Hematopoietic multipotent progenitor cell treated with erythropoietin and hydrocortisone succinate and interleukin-3 and kit ligand, for 17 days (in vitro differentiated cells): ENCODE results near the gene CENPP.

Experiments used
- DNase-seq: peaks from one replicate; pipeline ENCODE4 v3.0.0-alpha.2; 2015; ENCODE audit warnings: low spot score

CENPP gene

GRCh38 chr9:92639791-92640271 is 314.1 kb downstream of the CENPP start:
- no peak for DNase-seq

DNA sequence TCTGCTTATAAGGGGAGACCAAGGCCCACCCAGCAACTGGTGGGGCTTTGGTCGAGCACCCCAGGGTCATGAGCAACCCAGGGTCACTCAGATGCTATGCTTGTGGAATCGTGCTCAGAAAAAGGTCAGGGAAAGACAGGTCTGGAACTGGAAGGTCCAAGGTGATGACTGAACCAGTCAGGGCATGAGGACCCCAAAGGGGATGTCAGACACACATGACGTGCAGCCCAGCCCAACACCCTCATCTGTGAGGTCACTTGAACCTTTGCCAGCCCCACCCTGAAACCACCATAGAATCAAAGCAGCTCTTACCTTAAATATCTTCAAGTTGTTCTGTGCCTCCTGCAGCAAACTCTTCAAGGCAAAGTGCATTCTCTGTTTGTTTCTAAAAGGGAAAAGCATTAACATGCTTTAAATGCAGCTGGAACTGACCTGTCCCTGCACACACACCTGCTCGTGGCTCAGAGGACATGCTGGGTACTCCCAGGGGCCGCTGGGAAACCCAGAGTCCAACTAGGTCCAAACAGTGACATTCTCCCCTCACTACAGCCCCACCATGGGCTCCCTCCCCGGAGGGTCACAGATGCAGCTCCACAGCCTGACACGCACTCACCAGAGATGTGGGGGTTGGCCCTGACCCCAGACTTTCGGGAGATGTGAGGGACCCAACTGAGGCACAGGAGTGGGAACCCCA is 314.8 kb downstream of the CENPP start:
- no peak for DNase-seq

- no peak for DNase-seq
These were observed 315.5 kb downstream of the CENPP start for GRCh38 chr9:92641092-92641809.

- no peak for DNase-seq
These were observed 316.3 kb downstream of the CENPP start for GRCh38 chr9:92642041-92642451.

DNA sequence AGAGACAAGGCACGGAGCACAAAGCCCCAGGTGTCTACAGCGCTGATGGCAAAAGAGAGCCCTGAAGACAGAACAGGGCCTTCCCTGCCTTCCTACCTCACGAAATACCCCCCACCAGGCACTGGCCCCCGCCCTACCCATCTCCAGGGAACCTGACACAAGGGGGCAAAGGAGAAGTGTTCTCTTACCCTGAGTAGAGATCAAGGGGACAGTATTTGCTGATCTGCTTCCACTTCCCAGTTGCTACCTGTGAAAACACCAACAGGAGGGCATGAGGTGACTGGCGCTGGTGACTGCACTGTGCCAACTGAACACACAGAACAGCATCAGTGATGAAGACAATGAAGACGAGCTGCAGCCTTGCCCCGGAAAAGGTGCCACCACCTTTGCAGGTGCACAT is 316.8 kb downstream of the CENPP start:
- no peak for DNase-seq

- DNase-seq, result no peak
These were observed 318.5 kb downstream of the CENPP start for GRCh38 chr9:92644278-92644677.

DNA sequence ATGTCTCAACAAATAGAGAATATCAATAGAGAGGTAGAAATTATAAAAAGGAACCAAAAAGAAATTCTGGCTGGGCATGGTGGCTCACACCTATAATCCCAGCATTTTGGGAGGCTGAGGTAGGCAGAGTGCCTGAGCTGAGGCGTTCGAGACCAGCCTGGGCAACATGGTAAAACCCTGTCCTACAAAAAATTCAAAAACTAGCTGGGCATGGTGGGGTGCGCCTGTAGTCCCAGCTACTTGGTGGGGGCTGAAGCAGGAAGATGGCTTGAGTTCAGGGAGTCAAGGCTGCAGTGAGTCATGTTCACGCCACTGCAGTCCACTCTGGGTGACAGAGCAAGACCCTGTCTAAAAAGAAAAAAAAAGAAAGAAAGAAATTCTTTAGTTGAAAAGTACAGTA is 319.3 kb downstream of the CENPP start:
- DNase-seq, result no peak

GRCh38 chr9:92647671-92648473 is 322.1 kb downstream of the CENPP start:
- no peak for DNase-seq

- no peak for DNase-seq
These were observed 322.8 kb downstream of the CENPP start for GRCh38 chr9:92648474-92648971.

DNA sequence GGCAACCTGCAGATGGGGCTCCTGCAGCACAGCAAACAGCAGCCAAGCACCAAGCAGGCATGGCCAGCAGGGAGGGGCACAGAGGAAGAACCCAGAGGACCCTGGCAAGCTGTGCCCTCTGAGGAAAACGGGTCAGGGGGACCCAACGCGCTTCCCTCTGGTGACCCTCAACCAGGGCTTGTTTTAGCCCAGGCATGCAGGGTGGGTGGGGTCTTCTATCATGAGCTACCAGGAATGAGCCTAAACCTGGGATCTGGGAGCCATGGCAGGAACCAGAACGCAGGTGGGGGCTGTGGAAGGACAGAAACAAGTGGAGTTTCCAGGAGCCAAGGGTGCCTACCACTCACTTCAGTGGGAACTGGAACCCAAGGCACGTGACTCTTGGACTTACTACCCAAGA is 323.3 kb downstream of the CENPP start:
- no peak for DNase-seq

- DNase-seq, result no peak
These were observed 324.5 kb downstream of the CENPP start for GRCh38 chr9:92650296-92650695.

- no peak for DNase-seq
These were observed 325.3 kb downstream of the CENPP start for GRCh38 chr9:92650839-92651621.

- no peak for DNase-seq
These were observed 326.7 kb downstream of the CENPP start for GRCh38 chr9:92652461-92652860.

DNA sequence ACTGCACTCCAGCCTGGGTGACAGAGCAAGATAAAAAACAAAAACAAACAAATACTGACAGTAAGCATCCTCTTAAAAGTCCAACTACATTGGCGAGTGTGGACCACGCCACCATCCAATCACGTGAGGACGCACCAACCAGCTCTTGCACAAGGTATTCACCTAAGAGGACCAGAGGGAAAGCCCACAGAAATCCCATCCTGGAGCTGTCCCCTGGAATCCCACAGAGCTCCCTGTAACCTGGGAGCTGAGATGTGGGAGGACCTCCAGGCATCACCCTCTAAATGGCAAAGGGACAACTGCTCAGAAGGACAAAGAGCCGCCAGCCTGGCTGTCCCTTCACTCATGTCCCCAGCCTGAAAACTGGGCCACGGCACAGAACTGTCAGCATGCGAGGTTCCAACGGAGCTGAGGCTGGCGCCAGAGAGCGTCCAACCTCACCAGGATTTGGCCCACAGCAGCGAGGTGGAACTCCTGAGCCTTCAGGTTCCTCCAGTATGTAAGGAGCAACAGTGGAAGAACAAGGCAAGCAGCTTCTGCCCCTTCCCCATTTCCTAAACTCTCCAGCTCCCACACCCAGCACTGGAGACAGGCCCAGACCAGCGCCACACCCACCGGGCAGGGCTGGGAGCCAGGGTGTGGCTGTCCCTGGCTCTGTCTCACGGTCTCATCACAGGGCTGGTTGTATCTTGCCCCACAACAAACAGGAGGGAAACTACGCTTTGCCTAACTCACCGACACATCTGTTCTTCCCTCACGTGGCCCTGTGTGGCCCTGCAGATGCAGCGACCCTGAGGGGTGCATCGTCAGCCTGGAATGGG is 328.9 kb downstream of the CENPP start:
- peak; percentile 73 for DNase-seq

DNA sequence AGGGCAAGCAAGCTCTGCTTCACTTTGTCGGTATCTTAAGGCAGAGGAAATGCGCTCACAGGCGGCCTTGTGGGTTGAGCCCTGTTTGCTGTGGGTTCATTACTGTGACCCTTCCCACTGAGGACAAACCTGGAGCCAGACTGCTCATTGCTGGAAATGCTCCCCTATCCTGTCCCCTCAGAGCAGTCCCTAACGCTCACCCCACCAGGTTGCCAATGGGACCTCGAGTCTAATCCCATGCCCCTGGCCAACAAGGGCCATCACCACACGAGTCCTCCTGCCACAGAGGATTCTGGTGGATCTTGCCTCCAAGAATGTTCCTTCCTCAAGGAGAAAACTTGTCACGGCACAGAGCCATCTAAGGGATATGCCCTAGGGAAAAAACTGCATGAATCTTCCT is 329.6 kb downstream of the CENPP start:
- no peak for DNase-seq

DNA sequence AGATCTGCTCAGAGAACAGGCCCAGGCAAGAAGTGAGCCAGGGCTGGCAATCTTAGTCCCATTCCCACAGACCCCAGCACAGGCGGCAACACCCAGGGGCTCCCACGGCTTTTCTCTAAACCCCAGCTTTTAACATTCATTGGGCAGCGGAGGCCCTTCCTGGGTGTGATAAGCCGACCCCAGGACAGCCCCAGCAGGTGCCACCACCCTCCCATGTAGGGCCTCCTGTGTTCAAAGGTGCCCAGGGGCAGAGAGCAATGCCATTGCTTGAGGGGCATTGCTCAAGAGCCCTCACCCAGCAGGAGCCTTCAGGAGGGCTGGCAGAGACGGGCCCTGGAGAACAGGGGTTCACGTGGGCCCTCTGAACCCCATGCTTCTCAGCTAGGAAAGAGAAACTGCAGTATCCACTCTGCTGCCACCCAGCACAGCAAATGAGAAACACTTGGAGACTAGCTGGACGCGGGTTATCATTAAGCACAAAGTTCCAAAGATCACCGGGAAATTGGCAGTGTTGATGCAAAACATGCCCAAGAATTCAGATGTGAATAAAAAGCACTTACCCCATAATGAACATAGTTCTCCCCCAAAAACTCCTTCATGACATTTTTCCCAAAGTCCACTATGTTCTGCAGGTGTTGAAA is 330.3 kb downstream of the CENPP start:
- DNase-seq, result no peak

- no peak for DNase-seq
These were observed 330.8 kb downstream of the CENPP start for GRCh38 chr9:92656537-92656925.

GRCh38 chr9:92657296-92658094 is 331.7 kb downstream of the CENPP start:
- no peak for DNase-seq

- DNase-seq, result no peak
These were observed 332.4 kb downstream of the CENPP start for GRCh38 chr9:92658176-92658575.

- no peak for DNase-seq
These were observed 332.9 kb downstream of the CENPP start for GRCh38 chr9:92658611-92659010.
